Activated naive CD4-positive, alpha-beta T cell (primary cell): Measurements from ENCODE around the gene ZNF736.
"Not testable (repeated sequence)": the region's sequence is repeated elsewhere in the genome, so short reads cannot be mapped to it uniquely, and the experiment has no call there.

Source experiments
- DNase-seq, 4 experiments: peaks; one replicate each; lab custom pipeline; 2025; lab: John Stamatoyannopoulos, UW

The ZNF736 gene

DNA sequence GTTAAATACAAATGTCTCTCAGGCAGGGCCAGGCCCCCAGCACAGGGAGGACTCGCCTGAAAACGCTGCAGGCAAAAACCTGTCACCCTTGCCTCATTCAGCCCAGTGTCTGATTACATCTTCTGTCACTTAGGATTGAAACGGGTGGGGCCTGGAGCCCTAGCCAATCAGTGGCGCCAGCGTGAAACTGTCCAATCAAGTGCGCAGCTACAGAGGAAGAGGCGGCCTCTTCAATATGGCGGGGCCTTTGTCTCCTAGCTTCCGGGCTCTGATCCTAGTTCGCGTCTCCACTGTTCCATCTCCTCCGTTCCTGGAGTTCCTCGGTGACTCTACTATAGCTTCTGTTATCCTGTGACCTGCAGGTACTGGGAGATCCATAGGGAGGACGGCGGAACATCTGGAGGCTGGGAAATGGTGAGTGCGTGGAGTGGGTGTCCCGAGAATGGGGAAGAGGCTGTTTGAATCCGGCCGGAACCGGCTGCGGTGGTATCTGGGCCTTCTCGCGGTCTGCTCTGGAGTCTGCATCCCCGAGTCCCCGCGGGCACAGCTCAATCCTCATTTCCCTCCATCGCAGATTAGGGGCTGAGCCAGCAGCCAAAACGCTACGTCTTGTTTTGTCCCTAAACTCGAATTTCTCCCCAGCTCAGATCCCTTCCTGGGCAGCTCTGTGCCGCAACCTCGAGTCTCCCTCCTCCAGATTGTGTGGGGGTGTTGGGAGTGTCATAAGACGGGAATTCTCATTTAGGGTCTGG is at the start of gene ZNF736:
TSS of gene ZNF736 (plus strand) at position 222 of the 752 bp plus-strand sequence. CDS start at position 412, 190 bp downstream.
- peak; percentile 61 to 76 (median 66) for DNase-seq

- no peak for DNase-seq
These were observed 47.3 kb upstream of the ZNF736 start for GRCh38 chr7:64266341-64266919.

- no peak for DNase-seq
These were observed 36.1 kb upstream of the ZNF736 start for GRCh38 chr7:64277630-64278029.

DNA sequence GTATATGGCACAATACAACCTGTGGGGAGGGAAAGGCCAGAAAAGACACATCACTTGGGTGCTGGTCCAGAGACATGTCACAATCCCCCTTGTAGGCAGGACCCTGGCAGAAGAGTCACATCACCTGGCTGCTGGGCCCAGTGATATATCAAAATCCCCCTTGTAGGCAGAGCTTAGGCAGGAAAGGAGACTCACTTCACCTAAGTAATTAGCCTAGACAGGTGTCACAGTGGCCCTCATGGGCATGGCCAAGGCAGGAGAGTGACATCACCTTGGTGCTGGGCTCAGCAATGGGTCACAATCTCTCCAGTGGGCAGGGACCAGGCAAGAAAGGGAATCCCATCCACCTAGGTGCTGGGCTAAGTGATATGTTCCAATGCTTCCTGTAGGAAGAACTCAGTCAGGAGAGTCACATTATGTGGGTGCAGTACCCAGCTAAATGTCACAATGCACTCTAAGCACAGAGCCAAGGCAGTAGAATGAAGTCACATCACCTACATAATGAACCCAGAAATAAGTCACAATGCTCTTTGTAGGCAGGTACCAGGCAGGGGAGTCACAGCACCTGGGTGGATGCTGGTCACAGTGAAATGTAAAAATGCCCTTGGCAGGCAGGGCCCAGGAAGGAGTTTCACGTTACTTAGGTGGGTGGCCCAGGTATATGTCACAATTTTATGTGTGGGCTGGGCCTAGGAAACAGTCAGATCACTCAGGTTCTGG is 18.9 kb upstream of the ZNF736 start:
- DNase-seq = no peak

GRCh38 chr7:64297418-64297817 is 16.3 kb upstream of the ZNF736 start:
- DNase-seq = not testable (repeated sequence)

DNA sequence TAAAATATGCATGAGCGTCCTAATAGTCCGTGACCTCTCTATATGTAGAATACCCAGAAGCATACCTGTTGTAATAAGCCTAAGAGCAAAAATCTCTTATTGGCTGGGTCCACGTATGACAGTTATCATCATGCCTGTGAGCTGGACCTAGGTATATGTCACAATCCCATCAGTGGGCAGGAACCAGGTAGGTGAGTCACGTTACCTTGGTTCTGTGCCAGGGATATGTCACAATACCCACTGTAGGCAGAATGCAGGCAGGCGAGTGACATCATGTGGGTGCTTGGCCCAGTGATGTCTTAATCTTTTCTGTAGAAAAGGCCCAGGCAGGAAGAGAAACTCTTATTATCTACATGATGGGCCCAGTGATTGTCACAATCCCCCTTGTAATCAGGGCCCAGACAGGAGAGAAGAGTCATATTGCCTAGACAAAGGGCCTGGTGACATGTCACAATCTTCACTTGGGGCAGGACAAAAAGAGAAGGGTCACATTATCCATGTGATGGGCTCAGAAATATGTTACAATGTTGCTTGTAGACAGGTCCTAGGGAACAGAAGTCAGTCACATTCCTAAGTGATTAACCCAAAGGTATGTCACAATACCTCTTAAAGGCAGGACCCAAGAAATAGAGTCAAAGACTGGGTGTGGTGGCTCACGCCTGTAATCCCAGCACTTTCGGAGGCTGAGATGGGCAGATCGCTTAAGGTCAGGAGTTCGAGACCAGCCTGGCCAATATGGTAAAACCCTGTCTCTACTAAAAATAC is 12.9 kb upstream of the ZNF736 start:
- no peak for DNase-seq

GRCh38 chr7:64307254-64308015 is 6.3 kb upstream of the ZNF736 start:
- peak; percentile 74 to 91 (median 83) for DNase-seq

GRCh38 chr7:64308016-64308270 is 5.8 kb upstream of the ZNF736 start:
- no peak for DNase-seq

GRCh38 chr7:64310426-64310825 is 3.3 kb upstream of the ZNF736 start:
- DNase-seq = no peak

DNA sequence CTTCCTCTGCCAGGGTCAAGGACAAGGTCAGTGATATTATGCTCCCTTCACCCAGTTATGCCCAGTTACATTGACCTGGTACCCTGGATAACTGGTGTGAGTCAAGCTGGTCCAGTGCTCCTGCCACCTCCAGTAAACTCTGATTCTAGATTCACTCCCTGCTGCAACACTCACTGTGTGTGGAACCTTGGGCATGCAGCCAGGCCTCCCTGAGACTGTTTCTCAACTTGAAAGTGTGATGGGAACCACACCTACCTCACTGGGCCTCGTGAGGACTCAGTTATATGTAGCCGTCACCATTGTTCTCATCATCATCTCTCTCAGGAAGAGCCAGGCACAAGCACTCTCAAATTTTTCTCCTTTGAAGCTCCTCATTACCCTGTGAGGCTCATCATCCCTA is 935 bp upstream of the ZNF736 start:
- no peak for DNase-seq

DNA sequence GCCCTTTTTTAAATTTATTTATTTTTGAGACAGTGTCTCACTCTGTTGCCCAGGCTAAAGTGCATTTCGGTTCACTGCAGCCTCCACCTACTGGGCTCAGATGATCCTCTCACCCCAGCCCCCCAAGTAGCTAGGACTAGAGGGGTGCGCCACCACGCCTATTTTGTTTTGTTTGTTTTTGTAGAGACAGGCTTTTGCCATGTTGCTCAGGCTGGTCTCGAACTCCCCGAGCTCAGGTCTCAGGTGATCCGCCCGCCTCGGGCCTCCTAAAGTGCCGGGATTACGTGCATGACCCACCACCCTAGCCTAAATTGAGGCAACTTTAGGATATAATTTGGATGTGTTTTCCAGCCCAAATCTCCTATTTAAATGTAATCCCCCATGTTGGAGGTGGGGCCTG is 805 bp downstream of the ZNF736 start:
- DNase-seq = no peak

DNA sequence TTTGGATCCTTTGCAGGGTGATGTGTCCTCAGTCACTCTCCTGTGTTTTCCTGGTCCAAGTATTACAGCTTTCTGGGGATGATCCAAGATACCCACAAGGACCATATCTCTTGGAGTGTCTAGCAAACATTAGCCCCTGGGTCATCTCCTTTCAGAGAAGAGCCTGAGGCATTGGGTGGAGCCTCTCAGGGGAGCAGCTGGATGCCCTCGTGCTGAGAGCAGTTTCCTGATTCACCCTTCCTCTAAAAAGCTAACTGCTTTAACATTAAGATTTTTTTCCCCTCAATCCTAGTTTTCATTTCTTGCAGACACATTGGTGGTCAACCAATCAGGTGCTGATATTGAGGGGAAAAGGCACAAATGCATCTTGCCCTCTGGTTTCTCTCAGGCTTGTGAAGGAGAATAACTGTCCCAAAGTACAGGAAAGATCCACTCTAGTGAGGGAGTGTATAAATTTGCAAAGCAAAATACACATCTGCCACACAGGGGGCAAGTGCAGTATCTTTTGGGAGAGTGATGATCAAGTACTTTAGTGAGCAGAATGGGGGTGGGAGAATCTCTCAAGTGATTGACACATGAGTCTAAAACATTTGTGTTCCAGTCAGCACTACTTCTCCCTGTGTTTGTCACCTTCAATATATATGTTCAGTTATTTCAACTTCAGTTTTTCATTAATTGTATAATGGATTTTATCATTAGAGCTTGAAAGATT is 2.4 kb downstream of the ZNF736 start:
- not testable (repeated sequence) for DNase-seq

- DNase-seq = no peak
These were observed 7.1 kb downstream of the ZNF736 start for GRCh38 chr7:64320547-64321513.

GRCh38 chr7:64324166-64324565 is 10.4 kb downstream of the ZNF736 start:
- not testable (repeated sequence) for DNase-seq

DNA sequence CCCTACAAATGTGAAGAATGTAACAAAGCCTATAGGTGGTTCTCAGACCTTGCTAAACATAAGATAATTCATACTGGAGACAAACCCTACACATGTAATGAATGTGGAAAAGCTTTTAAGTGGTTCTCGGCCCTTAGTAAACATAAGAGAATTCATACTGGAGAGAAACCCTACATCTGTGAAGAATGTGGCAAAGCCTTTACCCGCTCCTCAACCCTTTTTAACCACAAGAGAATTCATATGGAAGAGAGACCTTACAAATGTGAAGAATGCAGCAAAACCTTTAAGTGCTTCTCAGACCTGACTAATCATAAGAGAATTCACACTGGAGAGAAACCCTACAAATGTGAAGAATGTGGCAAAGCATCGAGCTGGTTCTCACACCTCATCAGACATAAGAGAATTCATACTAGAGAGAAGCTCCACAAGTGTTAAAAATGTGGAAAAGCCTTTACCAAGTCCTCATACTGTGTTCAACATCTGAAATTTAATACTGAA is 35.0 kb downstream of the ZNF736 start:
- DNase-seq = not testable (repeated sequence)

GRCh38 chr7:64359543-64359942 is 45.8 kb downstream of the ZNF736 start:
- DNase-seq = no peak

DNA sequence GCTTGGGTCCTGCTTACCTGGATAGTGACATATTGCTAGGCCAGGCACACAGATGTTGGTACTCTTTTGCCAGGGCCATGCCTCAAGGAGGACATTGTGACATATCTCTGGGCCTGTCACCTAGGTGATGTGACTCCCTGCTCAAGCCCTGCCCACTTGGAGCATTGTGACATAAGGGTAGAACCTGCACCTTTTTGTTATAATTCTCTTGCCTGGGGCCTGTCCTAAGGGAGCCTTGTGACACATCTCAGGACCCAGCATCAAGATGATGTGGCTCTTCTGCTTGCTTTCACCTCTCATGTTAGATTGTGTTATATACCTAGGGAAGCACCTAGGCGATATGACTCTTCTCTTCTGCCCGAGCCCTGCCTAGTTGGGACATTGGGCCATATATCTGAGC is 57.4 kb downstream of the ZNF736 start:
- no peak for DNase-seq

GRCh38 chr7:64373017-64373416 is 59.3 kb downstream of the ZNF736 start:
- no peak for DNase-seq

DNA sequence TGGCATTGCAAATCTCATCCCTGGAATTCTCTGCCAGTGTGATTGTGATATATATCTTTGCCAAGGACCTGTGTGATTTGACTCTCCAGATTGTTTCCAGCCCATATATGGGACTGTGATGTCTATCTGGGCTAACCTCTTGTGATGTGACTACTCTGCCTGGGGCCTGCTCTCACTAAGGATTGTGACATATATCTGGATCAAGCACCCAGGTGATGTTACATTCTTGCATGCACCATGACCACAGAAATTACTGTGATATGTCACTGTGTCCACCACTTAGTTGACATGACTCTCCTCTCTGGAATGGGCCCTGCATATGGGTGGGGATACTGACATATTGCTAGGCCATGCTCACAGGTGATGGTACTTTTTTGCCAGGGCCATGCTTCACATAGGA is 86.6 kb downstream of the ZNF736 start:
- DNase-seq = no peak
